ENCODE data around the gene SERPINA5.

Gene SERPINA5

GRCh38 chr14:94562022-94562421, 19.2 kb upstream of the SERPINA5 start:
- peaks cover 10% of the 10 kb centered on the region; the same call in 1 of the 2 replicates for H3K9me3 ChIP-seq (ENCODE audit: insufficient read depth, low read length)
- H3K9ac ChIP-seq (ENCODE audit: insufficient read length, low read depth) = no peak overlapping the region
- H3K4me3 ChIP-seq (ENCODE audit: insufficient read length, low read depth) = no peak overlapping the region
- H3K27me3 ChIP-seq (ENCODE audit: insufficient read depth, insufficient read length) = no peaks in the 10 kb centered on the region
- TF ChIP-seq YY1 (IDR thresholded peaks at IDR 0.05; ENCODE audit: insufficient read depth, insufficient read length) = no peak
- no peak for TF ChIP-seq SUZ12 (IDR thresholded peaks at IDR 0.05; ENCODE audit: extremely low read depth, insufficient read depth, insufficient read length)
- no peak for TF ChIP-seq ZNF274 (IDR thresholded peaks at IDR 0.05; ENCODE audit: low read depth, low read length)
- H3K36me3 ChIP-seq (ENCODE audit: insufficient read depth, insufficient read length, low read length) = no peaks in the 10 kb centered on the region
- H3K4me1 ChIP-seq (ENCODE audit: insufficient read depth, insufficient read length) = no peaks in the 10 kb centered on the region
- no peak for DNase-seq (ENCODE audit: low read depth, low spot score)

GRCh38 chr14:94562941-94563883, 18.0 kb upstream of the SERPINA5 start:
- Histone ChIP-seq H3K4me1 (ENCODE audit: insufficient read depth, insufficient read length) (no peaks in the 10 kb centered on the region), H3K9me3 (ENCODE audit: insufficient read depth, low read length) (no peaks in the 10 kb centered on the region), H3K4me3 (ENCODE audit: insufficient read length, low read depth) (no peak overlapping the region), H3K36me3 (ENCODE audit: insufficient read depth, insufficient read length, low read length) (no peaks in the 10 kb centered on the region), H3K9ac (ENCODE audit: insufficient read length, low read depth) (no peak overlapping the region), H3K27me3 (ENCODE audit: insufficient read depth, insufficient read length) (no peaks in the 10 kb centered on the region)
- TF ChIP-seq ZNF274 (IDR thresholded peaks at IDR 0.05; ENCODE audit: low read depth, low read length) (no peak), YY1 (IDR thresholded peaks at IDR 0.05; ENCODE audit: insufficient read depth, insufficient read length) (no peak), SUZ12 (IDR thresholded peaks at IDR 0.05; ENCODE audit: extremely low read depth, insufficient read depth, insufficient read length) (no peak)
- no peak for DNase-seq (ENCODE audit: low read depth, low spot score)

GRCh38 chr14:94564381-94564780, 16.8 kb upstream of the SERPINA5 start:
- H3K4me1 ChIP-seq (ENCODE audit: insufficient read depth, insufficient read length) = no peaks in the 10 kb centered on the region
- no peak overlapping the region for H3K9ac ChIP-seq (ENCODE audit: insufficient read length, low read depth)
- no peaks in the 10 kb centered on the region for H3K9me3 ChIP-seq (ENCODE audit: insufficient read depth, low read length)
- no peak for DNase-seq (ENCODE audit: low read depth, low spot score)
- H3K27me3 ChIP-seq (ENCODE audit: insufficient read depth, insufficient read length) = no peaks in the 10 kb centered on the region
- no peak for TF ChIP-seq YY1 (IDR thresholded peaks at IDR 0.05; ENCODE audit: insufficient read depth, insufficient read length)
- TF ChIP-seq ZNF274 (IDR thresholded peaks at IDR 0.05; ENCODE audit: low read depth, low read length) = no peak
- TF ChIP-seq SUZ12 (IDR thresholded peaks at IDR 0.05; ENCODE audit: extremely low read depth, insufficient read depth, insufficient read length) = no peak
- H3K36me3 ChIP-seq (ENCODE audit: insufficient read depth, insufficient read length, low read length) = no peaks in the 10 kb centered on the region
- no peak overlapping the region for H3K4me3 ChIP-seq (ENCODE audit: insufficient read length, low read depth)

GRCh38 chr14:94568186-94568585, 13.0 kb upstream of the SERPINA5 start:
- Histone ChIP-seq H3K9me3 (ENCODE audit: insufficient read depth, low read length) (no peaks in the 10 kb centered on the region), H3K4me3 (ENCODE audit: insufficient read length, low read depth) (no peak overlapping the region), H3K4me1 (ENCODE audit: insufficient read depth, insufficient read length) (no peaks in the 10 kb centered on the region), H3K27me3 (ENCODE audit: insufficient read depth, insufficient read length) (no peaks in the 10 kb centered on the region), H3K36me3 (ENCODE audit: insufficient read depth, insufficient read length, low read length) (no peaks in the 10 kb centered on the region), H3K9ac (ENCODE audit: insufficient read length, low read depth) (no peak overlapping the region)
- DNase-seq (ENCODE audit: low read depth, low spot score) = no peak
- no peak for TF ChIP-seq YY1 (IDR thresholded peaks at IDR 0.05; ENCODE audit: insufficient read depth, insufficient read length)
- no peak for TF ChIP-seq SUZ12 (IDR thresholded peaks at IDR 0.05; ENCODE audit: extremely low read depth, insufficient read depth, insufficient read length)
- no peak for TF ChIP-seq ZNF274 (IDR thresholded peaks at IDR 0.05; ENCODE audit: low read depth, low read length)

DNA sequence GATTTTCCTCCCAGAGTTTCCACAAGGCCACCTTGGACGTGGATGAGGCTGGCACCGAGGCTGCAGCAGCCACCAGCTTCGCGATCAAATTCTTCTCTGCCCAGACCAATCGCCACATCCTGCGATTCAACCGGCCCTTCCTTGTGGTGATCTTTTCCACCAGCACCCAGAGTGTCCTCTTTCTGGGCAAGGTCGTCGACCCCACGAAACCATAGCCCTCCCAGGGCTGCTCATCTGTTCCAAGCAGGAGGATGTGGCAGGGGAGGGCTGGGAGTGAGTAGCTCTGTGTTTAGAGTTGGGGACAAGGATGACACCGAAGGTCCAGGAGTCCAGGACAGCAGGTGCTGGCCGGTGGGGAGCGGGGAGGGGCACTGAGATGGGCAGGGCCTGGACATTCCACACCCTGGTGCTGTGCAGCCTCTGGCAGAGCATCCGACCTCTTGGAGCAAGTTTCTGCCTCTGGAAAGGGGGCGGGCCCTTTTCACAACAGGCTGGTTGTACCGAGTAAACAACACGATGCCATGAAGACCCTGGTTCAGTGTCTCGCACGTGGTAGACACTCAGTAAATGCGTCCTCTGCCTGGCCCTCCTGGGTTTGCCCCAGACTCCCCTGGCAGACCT, 11.7 kb upstream of the SERPINA5 start:
- TF ChIP-seq ZNF274 (IDR thresholded peaks at IDR 0.05; ENCODE audit: low read depth, low read length) (no peak), YY1 (IDR thresholded peaks at IDR 0.05; ENCODE audit: insufficient read depth, insufficient read length) (no peak), SUZ12 (IDR thresholded peaks at IDR 0.05; ENCODE audit: extremely low read depth, insufficient read depth, insufficient read length) (no peak)
- H3K9ac ChIP-seq (ENCODE audit: insufficient read length, low read depth) = no peak overlapping the region
- H3K4me3 ChIP-seq (ENCODE audit: insufficient read length, low read depth) = no peak overlapping the region
- no peaks in the 10 kb centered on the region for H3K27me3 ChIP-seq (ENCODE audit: insufficient read depth, insufficient read length)
- no peaks in the 10 kb centered on the region for H3K36me3 ChIP-seq (ENCODE audit: insufficient read depth, insufficient read length, low read length)
- no peaks in the 10 kb centered on the region for H3K4me1 ChIP-seq (ENCODE audit: insufficient read depth, insufficient read length)
- H3K9me3 ChIP-seq (ENCODE audit: insufficient read depth, low read length) = no peaks in the 10 kb centered on the region
- no peak for DNase-seq (ENCODE audit: low read depth, low spot score)

GRCh38 chr14:94570002-94570400, 11.2 kb upstream of the SERPINA5 start:
- TF ChIP-seq ZNF274 (IDR thresholded peaks at IDR 0.05; ENCODE audit: low read depth, low read length) (no peak), SUZ12 (IDR thresholded peaks at IDR 0.05; ENCODE audit: extremely low read depth, insufficient read depth, insufficient read length) (no peak), YY1 (IDR thresholded peaks at IDR 0.05; ENCODE audit: insufficient read depth, insufficient read length) (no peak)
- H3K27me3 ChIP-seq (ENCODE audit: insufficient read depth, insufficient read length) = no peaks in the 10 kb centered on the region

GRCh38 chr14:94570440-94570839, 10.8 kb upstream of the SERPINA5 start:
- TF ChIP-seq ZNF274 (IDR thresholded peaks at IDR 0.05; ENCODE audit: low read depth, low read length) = no peak
- TF ChIP-seq YY1 (IDR thresholded peaks at IDR 0.05; ENCODE audit: insufficient read depth, insufficient read length) = no peak
- TF ChIP-seq SUZ12 (IDR thresholded peaks at IDR 0.05; ENCODE audit: extremely low read depth, insufficient read depth, insufficient read length) = no peak
- H3K9me3 ChIP-seq (ENCODE audit: insufficient read depth, low read length) = no peaks in the 10 kb centered on the region
- DNase-seq (ENCODE audit: low read depth, low spot score) = no peak
- H3K4me3 ChIP-seq (ENCODE audit: insufficient read length, low read depth) = no peak overlapping the region
- no peaks in the 10 kb centered on the region for H3K36me3 ChIP-seq (ENCODE audit: insufficient read depth, insufficient read length, low read length)
- no peaks in the 10 kb centered on the region for H3K27me3 ChIP-seq (ENCODE audit: insufficient read depth, insufficient read length)
- no peak overlapping the region for H3K9ac ChIP-seq (ENCODE audit: insufficient read length, low read depth)
- no peaks in the 10 kb centered on the region for H3K4me1 ChIP-seq (ENCODE audit: insufficient read depth, insufficient read length)

More at GRCh38 chr14:94570002-94570400, 11.2 kb upstream of the SERPINA5 start:
- Histone ChIP-seq H3K9me3 (ENCODE audit: insufficient read depth, low read length) (no peaks in the 10 kb centered on the region), H3K9ac (ENCODE audit: insufficient read length, low read depth) (no peak overlapping the region), H3K36me3 (ENCODE audit: insufficient read depth, insufficient read length, low read length) (no peaks in the 10 kb centered on the region), H3K4me3 (ENCODE audit: insufficient read length, low read depth) (no peak overlapping the region), H3K4me1 (ENCODE audit: insufficient read depth, insufficient read length) (no peaks in the 10 kb centered on the region)
- no peak for DNase-seq (ENCODE audit: low read depth, low spot score)
